Measurements from ENCODE around the gene NXPH3. TPM values are rescaled to one million over a fixed set of nuclear protein-coding genes. Genes with fewer than 3 reads are reported as not detected.

NXPH3 gene
- total RNA-seq, 2 experiments from 2014 or later, result not detected

DNA sequence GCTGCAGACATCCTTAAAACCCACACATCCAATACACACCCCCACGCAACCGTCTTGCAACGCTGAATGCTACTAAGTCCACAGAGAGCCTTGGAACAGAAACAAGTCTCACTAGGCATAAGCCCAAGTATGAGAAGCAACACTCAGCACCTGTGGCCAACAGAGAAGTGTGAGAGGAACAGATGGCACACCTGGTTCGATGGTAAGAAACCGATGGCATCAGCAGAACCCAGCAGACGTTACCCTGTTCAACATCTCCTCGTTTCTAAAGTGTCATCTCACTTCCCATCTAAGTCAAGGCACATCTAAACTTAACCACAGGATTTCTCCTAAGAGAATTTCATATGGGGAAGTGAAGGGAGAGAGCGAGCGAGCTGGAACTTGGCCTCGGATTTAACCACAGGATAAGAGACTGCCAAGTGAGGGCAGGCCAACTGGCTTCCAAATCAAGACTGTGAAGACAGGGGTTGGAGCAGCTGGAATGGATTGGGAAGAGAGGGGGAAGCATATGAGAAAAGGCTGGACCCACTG is 41.0 kb downstream of the NXPH3 start:
- DNase-seq, result no peak
- no peak for ATAC-seq
- no peak overlapping the region for H3K4me3 Mint-ChIP-seq
- POLR2A ChIA-PET, result no interaction called here
- H3K36me3 Mint-ChIP-seq (ENCODE audit: low read depth), result peaks cover 37% of the 10 kb centered on the region
- CTCF ChIA-PET, result no interaction called here
- H3K9me3 Mint-ChIP-seq (ENCODE audit: insufficient read depth), result no peaks in the 10 kb centered on the region
- peaks cover 17% of the 10 kb centered on the region for H3K4me1 Mint-ChIP-seq (ENCODE audit: low read depth)
- H3K27me3 Mint-ChIP-seq (ENCODE audit: low read depth), result no peaks in the 10 kb centered on the region
- H3K27ac Mint-ChIP-seq, result no peak overlapping the region

DNA sequence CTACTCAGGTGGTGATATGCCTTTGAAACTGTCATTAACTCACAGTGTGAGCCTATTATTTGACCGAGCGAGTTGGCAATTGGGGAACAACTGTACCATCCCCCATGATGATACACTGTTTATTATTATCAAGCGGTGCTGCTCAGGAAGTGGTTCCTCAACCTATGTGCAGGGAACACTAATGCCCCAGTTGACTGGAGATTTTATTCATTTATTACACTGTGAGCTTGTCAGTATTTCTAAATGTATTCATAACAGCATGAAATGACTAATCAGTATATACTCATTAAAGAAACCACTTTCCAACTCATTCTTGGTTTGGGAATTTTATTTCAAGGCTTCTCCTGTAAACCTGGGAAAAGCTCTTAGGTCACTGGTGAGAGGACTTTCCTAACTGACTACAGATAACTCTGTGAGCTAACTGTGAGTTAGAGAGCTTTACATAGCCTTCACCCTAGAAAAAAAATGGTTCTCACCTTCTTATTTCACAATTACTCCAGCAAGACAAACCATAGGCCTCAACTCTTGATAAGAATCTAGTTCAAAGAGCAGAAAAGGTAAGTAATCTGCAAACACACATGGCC is 42.4 kb downstream of the NXPH3 start:
- H3K36me3 Mint-ChIP-seq (ENCODE audit: low read depth), result peaks cover 45% of the 10 kb centered on the region
- CTCF ChIA-PET, result interaction anchor here (0.7 to 1.1 kb wide), 5 partner anchors 28 to 62 kb away, joined by 3 read pairs; no protein-coding TSS in a partner anchor

DNA sequence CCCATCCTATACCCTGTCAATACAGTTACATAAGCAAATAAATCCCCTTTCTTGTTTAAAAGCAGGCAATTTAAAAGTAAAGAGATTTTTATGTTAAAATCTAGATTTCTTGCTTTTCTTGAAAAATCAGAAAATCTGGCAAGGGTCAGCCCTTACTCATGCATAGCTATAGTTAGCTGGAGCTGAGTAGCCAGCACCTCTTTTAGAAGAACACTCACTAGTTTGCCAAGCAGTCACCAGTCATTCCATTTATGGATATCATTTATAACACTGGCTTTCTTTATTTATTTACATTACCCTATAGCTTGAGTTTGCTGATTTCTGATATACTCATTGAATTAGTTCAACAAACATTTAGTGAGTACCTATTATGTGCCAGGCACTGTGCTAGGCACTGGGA is 45.7 kb downstream of the NXPH3 start:
- ChIA-PET POLR2A (no interaction called here), CTCF (interaction anchor here (1.1 to 1.4 kb wide), 2 partner anchors 51 to 75 kb away, joined by 3 to 4 read pairs; no protein-coding TSS in a partner anchor)
- Mint-ChIP-seq H3K27ac (no peak overlapping the region), H3K9me3 (ENCODE audit: insufficient read depth) (no peaks in the 10 kb centered on the region), H3K27me3 (ENCODE audit: low read depth) (no peaks in the 10 kb centered on the region), H3K4me3 (no peak overlapping the region), H3K4me1 (ENCODE audit: low read depth) (peaks cover 27% of the 10 kb centered on the region), H3K36me3 (ENCODE audit: low read depth) (peaks cover 36% of the 10 kb centered on the region)
- no peak for DNase-seq
- ATAC-seq, result no peak

More for the DNA sequence above, 42.4 kb downstream of the NXPH3 start:
- H3K27me3 Mint-ChIP-seq (ENCODE audit: low read depth), result no peaks in the 10 kb centered on the region
- H3K4me3 Mint-ChIP-seq, result no peak overlapping the region
- POLR2A ChIA-PET, result no interaction called here
- no peaks in the 10 kb centered on the region for H3K9me3 Mint-ChIP-seq (ENCODE audit: insufficient read depth)
- ATAC-seq (no peak), DNase-seq (no peak)
- peak overlapping the region; percentile 68 for H3K27ac Mint-ChIP-seq
- peaks cover 27% of the 10 kb centered on the region for H3K4me1 Mint-ChIP-seq (ENCODE audit: low read depth)

DNA sequence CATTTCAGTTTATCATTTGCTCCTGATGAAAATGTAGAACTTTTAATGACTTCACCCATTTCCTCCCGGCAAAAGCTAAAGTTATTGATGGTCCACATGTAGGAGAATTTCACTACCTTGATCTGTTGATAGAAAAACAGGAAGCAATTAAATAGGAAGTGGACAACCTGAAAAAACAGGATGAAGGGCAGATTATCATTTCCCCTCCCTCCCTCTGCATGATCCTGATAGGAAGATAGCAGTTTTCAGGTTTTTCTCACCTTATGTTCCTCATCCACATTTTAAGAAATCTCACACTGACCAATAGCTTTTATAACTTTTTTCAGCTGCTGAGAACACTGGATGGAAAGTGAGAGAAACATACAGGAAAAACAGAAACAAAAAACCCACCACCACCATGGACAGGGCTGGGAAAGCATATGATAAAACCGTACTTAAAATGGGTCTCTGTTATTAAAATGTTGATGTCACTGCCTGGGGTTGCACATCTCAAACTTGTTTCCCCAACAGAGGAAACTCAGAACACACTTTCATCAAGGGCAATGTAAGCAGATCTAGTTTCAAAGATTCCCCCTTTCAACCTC is 46.4 kb downstream of the NXPH3 start:
- H3K27ac Mint-ChIP-seq, result peak overlapping the region; percentile 46
- no peaks in the 10 kb centered on the region for H3K27me3 Mint-ChIP-seq (ENCODE audit: low read depth)
- POLR2A ChIA-PET, result no interaction called here
- CTCF ChIA-PET, result interaction anchor here (1.4 kb wide), 1 partner anchor 52 kb away, joined by 3 read pairs; no protein-coding TSS in a partner anchor
- no peak overlapping the region for H3K4me3 Mint-ChIP-seq
- peaks cover 36% of the 10 kb centered on the region for H3K36me3 Mint-ChIP-seq (ENCODE audit: low read depth)
- H3K9me3 Mint-ChIP-seq (ENCODE audit: insufficient read depth), result no peaks in the 10 kb centered on the region
- H3K4me1 Mint-ChIP-seq (ENCODE audit: low read depth), result peaks cover 27% of the 10 kb centered on the region
- DNase-seq (no peak), ATAC-seq (no peak)

DNA sequence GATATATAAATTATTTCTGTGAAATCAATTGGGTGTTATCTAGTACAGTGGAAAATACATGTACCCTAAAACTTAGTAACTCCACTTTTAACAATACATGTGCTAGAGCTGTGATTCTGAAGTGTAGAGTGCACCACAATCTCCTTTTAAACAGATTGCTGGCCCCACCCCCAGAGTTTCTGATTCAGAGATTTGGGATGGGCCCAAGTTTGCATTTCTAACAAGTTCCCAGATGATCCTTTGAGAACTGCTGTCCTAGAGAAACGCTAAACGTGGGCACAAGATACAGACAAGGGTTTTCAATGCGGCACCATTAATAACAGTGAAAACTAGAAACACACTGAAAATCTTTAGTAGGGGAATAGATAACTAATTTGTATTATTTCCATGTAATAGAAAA is 49.2 kb downstream of the NXPH3 start:
- POLR2A ChIA-PET, result no interaction called here
- CTCF ChIA-PET, result interaction anchor here (1.0 kb wide), 1 partner anchor 68 kb away, joined by 5 read pairs; no protein-coding TSS in a partner anchor

DNA sequence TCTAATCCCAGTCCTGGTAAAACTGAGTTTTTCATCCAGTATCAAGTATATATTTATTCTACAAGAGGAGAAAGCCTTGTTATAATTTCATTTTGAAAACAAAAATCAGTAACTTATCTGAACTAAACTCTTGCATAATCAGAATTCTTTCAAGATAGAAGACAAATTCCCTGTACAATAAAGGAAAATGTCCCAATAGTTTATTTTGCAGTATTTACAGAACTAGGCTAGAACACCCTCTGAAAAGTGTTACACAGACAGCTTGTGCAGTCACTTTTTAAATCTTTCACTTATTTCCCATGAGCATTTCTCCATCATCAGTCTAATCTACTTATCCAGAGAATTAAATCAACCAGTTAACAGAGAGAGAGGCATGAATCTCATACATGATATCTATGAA is 53.8 kb downstream of the NXPH3 start:
- Mint-ChIP-seq H3K27ac (no peak overlapping the region), H3K4me3 (no peak overlapping the region), H3K9me3 (ENCODE audit: insufficient read depth) (no peaks in the 10 kb centered on the region), H3K36me3 (ENCODE audit: low read depth) (peaks cover 2% of the 10 kb centered on the region), H3K27me3 (ENCODE audit: low read depth) (no peaks in the 10 kb centered on the region), H3K4me1 (ENCODE audit: low read depth) (peaks cover 8% of the 10 kb centered on the region)
- ChIA-PET CTCF (no interaction called here), POLR2A (no interaction called here)
- no peak for ATAC-seq
- no peak for DNase-seq

More for the DNA sequence above, 49.2 kb downstream of the NXPH3 start:
- DNase-seq, result no peak
- Mint-ChIP-seq H3K4me1 (ENCODE audit: low read depth) (peaks cover 13% of the 10 kb centered on the region), H3K27me3 (ENCODE audit: low read depth) (no peaks in the 10 kb centered on the region), H3K27ac (no peak overlapping the region), H3K4me3 (no peak overlapping the region), H3K9me3 (ENCODE audit: insufficient read depth) (no peaks in the 10 kb centered on the region), H3K36me3 (ENCODE audit: low read depth) (peaks cover 20% of the 10 kb centered on the region)
- no peak for ATAC-seq

DNA sequence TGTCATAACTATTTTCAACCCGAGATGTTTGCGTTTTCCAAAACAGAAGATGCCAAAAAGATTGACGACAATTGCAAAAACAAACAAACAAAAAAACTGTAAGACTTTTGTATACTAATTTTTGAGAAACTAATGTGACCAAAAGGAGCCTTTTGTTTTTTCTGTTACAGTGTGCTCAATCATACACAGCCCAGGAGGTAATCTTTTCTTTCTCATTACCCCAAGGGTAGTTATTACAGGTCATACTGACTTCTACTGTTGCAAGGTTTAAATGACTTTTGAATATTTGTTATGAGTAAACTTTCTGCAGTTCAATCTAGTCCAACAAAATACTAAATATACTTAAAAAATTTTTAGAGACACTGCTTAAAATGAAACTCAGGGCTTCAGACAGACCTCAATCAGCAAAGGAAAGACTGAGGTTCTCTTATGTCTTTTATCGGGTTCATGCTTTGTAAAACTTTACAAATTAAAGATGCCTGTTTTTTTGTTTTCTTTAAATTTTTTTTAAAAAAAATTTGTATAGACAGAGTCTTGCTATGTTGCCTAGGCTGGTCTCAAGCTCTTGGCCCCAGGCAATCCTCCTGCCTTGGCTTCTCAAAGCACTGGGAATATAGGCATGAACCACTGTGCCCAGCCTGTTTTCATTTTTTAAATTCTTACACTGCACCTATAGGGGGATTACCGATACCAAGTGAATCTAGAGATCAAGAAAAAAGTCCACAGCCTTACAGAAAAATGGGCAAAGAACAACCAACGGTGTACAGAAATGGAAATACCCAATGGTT is 54.6 kb downstream of the NXPH3 start:
- Mint-ChIP-seq H3K9me3 (ENCODE audit: insufficient read depth) (no peaks in the 10 kb centered on the region), H3K27me3 (ENCODE audit: low read depth) (no peaks in the 10 kb centered on the region), H3K36me3 (ENCODE audit: low read depth) (peaks cover 3% of the 10 kb centered on the region), H3K27ac (no peak overlapping the region), H3K4me1 (ENCODE audit: low read depth) (peaks cover 8% of the 10 kb centered on the region), H3K4me3 (no peak overlapping the region)
- ChIA-PET CTCF (interaction anchor here (2.0 kb wide), 1 partner anchor 16 kb away, joined by 4 read pairs; no protein-coding TSS in a partner anchor), POLR2A (no interaction called here)
- ATAC-seq, result no peak
- DNase-seq, result no peak

DNA sequence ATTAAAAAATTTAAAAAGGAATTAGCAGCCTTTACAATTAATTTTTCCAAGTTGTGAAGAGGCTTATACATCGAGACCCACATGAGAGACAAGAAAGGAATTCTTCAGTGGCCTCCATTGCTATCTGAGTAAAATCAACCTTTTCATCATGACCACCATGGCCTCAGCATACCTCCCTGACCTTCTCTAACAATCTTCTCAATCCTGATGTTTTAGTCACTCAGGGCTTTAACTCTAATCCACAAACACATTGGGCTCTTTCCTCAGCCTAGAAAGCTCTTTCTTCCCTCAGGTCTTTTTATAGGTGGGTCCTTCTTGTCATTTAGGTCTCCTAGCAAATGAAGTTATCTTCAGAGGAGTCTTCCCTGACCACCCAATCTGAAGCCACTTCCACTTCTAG is 55.8 kb downstream of the NXPH3 start:
- H3K27me3 Mint-ChIP-seq (ENCODE audit: low read depth), result no peaks in the 10 kb centered on the region
- peaks cover 8% of the 10 kb centered on the region for H3K4me1 Mint-ChIP-seq (ENCODE audit: low read depth)
- DNase-seq, result no peak
- H3K9me3 Mint-ChIP-seq (ENCODE audit: insufficient read depth), result no peaks in the 10 kb centered on the region
- no peak overlapping the region for H3K27ac Mint-ChIP-seq
- ChIA-PET CTCF (interaction anchor here (0.9 to 2.0 kb wide), 3 partner anchors 14 to 64 kb away, joined by 3 to 5 read pairs (median 4); no protein-coding TSS in a partner anchor), POLR2A (no interaction called here)
- no peak for ATAC-seq
- H3K4me3 Mint-ChIP-seq, result no peak overlapping the region
- H3K36me3 Mint-ChIP-seq (ENCODE audit: low read depth), result peaks cover 3% of the 10 kb centered on the region

Other genes starting within 250 kb of the NXPH3 start
- 10 to 100 TPM; 27.3 to 27.9 TPM for gene ZNF652, start 213.6 kb upstream of the NXPH3 start, total RNA-seq
- 100 to 1,000 TPM; 181 to 183 TPM for gene PHB1, start 161.0 kb upstream of the NXPH3 start, total RNA-seq
- gene NGFR, start 80.6 kb upstream of the NXPH3 start, total RNA-seq, result under 1 TPM in 1 of 2 experiments, not detected in 1; 0.11 TPM
- gene SPOP, start 102.2 kb downstream of the NXPH3 start, total RNA-seq, result 10 to 100 TPM; 49.5 to 52.0 TPM
- 10 to 100 TPM; 50.7 to 62.6 TPM for gene SLC35B1, start 132.1 kb downstream of the NXPH3 start, total RNA-seq
- 10 to 100 TPM; 20.8 to 23.5 TPM for gene FAM117A, start 188.3 kb downstream of the NXPH3 start, total RNA-seq
- 10 to 100 TPM; 75.8 to 76.0 TPM for gene KAT7, start 212.8 kb downstream of the NXPH3 start, total RNA-seq